Glomerular endothelial cell (primary cell): Measurements from ENCODE around the gene DISP2. TPM values are rescaled to one million over a fixed set of nuclear protein-coding genes. Genes with fewer than 3 reads are reported as not detected.

Experiments used
- DNase-seq: peaks from one replicate; pipeline ENCODE4 v3.0.0-alpha.2; 2011; ENCODE audit warnings: low read depth, low spot score; ENCODE audit errors: extremely low read depth
- total RNA-seq: library from RNA; depleted of rRNA; stranded (reverse); fragments of >200 nt; gene quantifications from 2 replicates; pipeline ENCODE4 v1.2.3, GENCODE V29; 2015

Gene DISP2
- total RNA-seq, 1 donor from 2014 or later = 3.9 TPM

- DNase-seq = no peak
Observed at GRCh38 chr15:40328176-40328575, 29.8 kb upstream of the DISP2 start.

GRCh38 chr15:40328751-40329150 lies 29.3 kb upstream of the DISP2 start:
- no peak for DNase-seq

GRCh38 chr15:40329804-40330203 lies 28.2 kb upstream of the DISP2 start:
- DNase-seq = no peak

GRCh38 chr15:40330368-40330836 lies 27.6 kb upstream of the DISP2 start:
- no peak for DNase-seq

- DNase-seq = no peak
Observed at GRCh38 chr15:40331026-40331425, 27.0 kb upstream of the DISP2 start.

GRCh38 chr15:40331637-40332036 lies 26.4 kb upstream of the DISP2 start:
- no peak for DNase-seq

GRCh38 chr15:40332113-40332781 lies 25.8 kb upstream of the DISP2 start:
- DNase-seq = no peak

- no peak for DNase-seq
Observed at GRCh38 chr15:40333922-40334492, 24.0 kb upstream of the DISP2 start.

- no peak for DNase-seq
Observed at GRCh38 chr15:40334541-40334940, 23.5 kb upstream of the DISP2 start.

GRCh38 chr15:40334941-40335795 lies 22.9 kb upstream of the DISP2 start:
- no peak for DNase-seq

- no peak for DNase-seq
Observed at GRCh38 chr15:40335938-40336743, 21.9 kb upstream of the DISP2 start.

GRCh38 chr15:40336744-40337122 lies 21.3 kb upstream of the DISP2 start:
- no peak for DNase-seq

- no peak for DNase-seq
Observed at GRCh38 chr15:40337597-40337996, 20.4 kb upstream of the DISP2 start.

- DNase-seq = no peak
Observed at GRCh38 chr15:40338041-40338657, 19.9 kb upstream of the DISP2 start.

- DNase-seq = no peak
Observed at GRCh38 chr15:40338921-40339620, 18.9 kb upstream of the DISP2 start.

- no peak for DNase-seq
Observed at GRCh38 chr15:40339621-40339945, 18.4 kb upstream of the DISP2 start.

- no peak for DNase-seq
Observed at GRCh38 chr15:40340038-40340739, 17.8 kb upstream of the DISP2 start.

- DNase-seq = no peak
Observed at GRCh38 chr15:40340740-40341400, 17.1 kb upstream of the DISP2 start, which contains the start of gene CCDC9B. Gene CCDC9B (minus strand): TSS chr15:40340939. CDS start chr15:40340819, 120 bp downstream.
